Stomach (tissue), 9 donors: ENCODE data around the gene NYAP2. TPM values are rescaled to one million over a fixed set of nuclear protein-coding genes. Genes with fewer than 3 reads are reported as not detected.
A peak's percentile ranks its signal among the peaks of the same experiment; 100 is the strongest.

ENCODE experiments used
- DNase-seq, 2 donors: peaks; one replicate each; pipeline versions ENCODE4 v3.0.0 to v3.0.0-alpha.2; 2013 to 2019
- H3K27ac ChIP-seq, 5 donors: fragments of 200-600 bp in 4 of 5; sonication (generic) in 4 of 5; one replicate each; pipeline ENCODE4 v1.5.1; 2013 to 2019; ENCODE audit warnings: mild to moderate bottlenecking in 1 of 5, moderate library complexity in 1 of 5
- H3K27me3 ChIP-seq, 3 donors: fragments of 200-600 bp; sonication (generic); one replicate each; pipeline ENCODE4 v1.5.1; 2017 to 2019; ENCODE audit warnings: mixed run types in 1 of 3
- H3K36me3 ChIP-seq, 4 donors: fragments of 200-600 bp; sonication (generic); 1 replicate in 3 of 4; 2 replicates in 1 of 4; pipeline ENCODE4 v1.5.1; 2016 to 2019
- H3K4me1 ChIP-seq, 4 donors: fragments of 200-600 bp; sonication (generic); one replicate each; pipeline ENCODE4 v1.5.1; 2016 to 2019
- H3K4me3 ChIP-seq, 4 donors: fragments of 200-600 bp; sonication (generic) in 3 of 4; one replicate each; pipeline ENCODE4 v1.5.1; 2016 to 2019; ENCODE audit warnings: mild to moderate bottlenecking in 1 of 4
- H3K9me3 ChIP-seq, 4 donors: fragments of 200-600 bp; sonication (generic); one replicate each; pipeline ENCODE4 v1.5.1; 2016 to 2019
- CTCF ChIP-seq, 7 experiments: fragments of 450-650 bp in 4 of 7; fragments of 200-600 bp in 3 of 7; sonication (generic) in 3 of 7; IDR thresholded peaks; one replicate each; pipeline ENCODE4 v1.5.1; 2016 to 2019; ENCODE audit warnings: antibody characterized with exemption in 7 of 7, control low read depth in 2 of 7, mild to moderate bottlenecking in 1 of 7
- EP300 ChIP-seq: sonication (generic); formaldehyde crosslinking; IDR thresholded peaks from one replicate; pipeline ENCODE4 v1.6.1; 2017; ENCODE audit warnings: antibody characterized with exemption
- POLR2A ChIP-seq, 4 donors: fragments of 450-650 bp; IDR thresholded peaks; one replicate each; pipeline ENCODE4 v1.6.1; 2016; ENCODE audit warnings: antibody characterized with exemption in 4 of 4, control low read depth in 2 of 4, mild to moderate bottlenecking in 1 of 4, moderate library complexity in 1 of 4
- POLR2AphosphoS5 ChIP-seq, 3 donors: sonication (generic); formaldehyde crosslinking; IDR thresholded peaks; one replicate each; pipeline ENCODE4 v1.6.1; 2016; ENCODE audit warnings: antibody characterized with exemption in 3 of 3
- WGBS, 5 donors: extraction: QIAGEN DNeasy Blood & Tissue Kit in 3 of 5; methylation state at CpG; one replicate each; pipeline versions ENCODE4 v1.1.5 to v1.1.7; 2013 to 2018; 5-methylcytosine and 5-hydroxymethylcytosine counted together
- intact Hi-C: fragments of 100-400 bp; cut with DNase I; formaldehyde crosslinking; loops from one replicate; pipeline ENCODE4 v1.15.1; 2023; ENCODE audit warnings: low total_unique reads
- polyA plus RNA-seq, 3 donors: library from polyadenylated mRNA; stranded (reverse); fragments of 200-250 nt; gene quantifications; one replicate each; pipeline ENCODE4 v1.2.3, GENCODE V29; 2013
- total RNA-seq, 5 donors: library from RNA; depleted of rRNA; stranded (reverse); fragments of >200 nt; gene quantifications; one replicate each; pipeline versions ENCODE4 v1.1.0 to v1.2.3, GENCODE V29; 2014 to 2016
- donor health status: healthy with polysubstance abuse.
- donor health status: Bipolar disorder and iron deficiency.
- donor health status: healthy.

Gene NYAP2
- total and polyA plus RNA-seq, 8 donors = under 0.01 to 0.18 (median 0.03) TPM; not detected in 5

- 72 to 80% (median 78%) methylated on average over 10 of the region's 10 CpGs for WGBS, 5 donors
- Histone ChIP-seq H3K27ac (no peak overlapping the region), H3K9me3 (no peaks in the 10 kb centered on the region), H3K27me3 (no peaks in the 10 kb centered on the region), H3K4me3 (peak overlapping the region in 2 of 4 donors; percentile 12 to 23), H3K36me3 (no peaks in the 10 kb centered on the region), H3K4me1 (peaks cover 0 to 9% (median 3%) of the 10 kb centered on the region in 4 donors)
- TF ChIP-seq CTCF (IDR thresholded peaks at IDR 0.05) = no peak
- no peak for TF ChIP-seq POLR2AphosphoS5 (IDR thresholded peaks at IDR 0.05)
- no peak for TF ChIP-seq POLR2A (IDR thresholded peaks at IDR 0.05)
- TF ChIP-seq EP300 = no peak
- intact Hi-C loops = no loop called here
- no peak for DNase-seq
These were observed 65.0 kb downstream of the NYAP2 start for GRCh38 chr2:225464346-225465025.

GRCh38 chr2:225465827-225466226 is 66.3 kb downstream of the NYAP2 start:
- Histone ChIP-seq H3K4me3 (no peak overlapping the region), H3K36me3 (no peaks in the 10 kb centered on the region), H3K27me3 (no peaks in the 10 kb centered on the region), H3K27ac (no peak overlapping the region), H3K9me3 (no peaks in the 10 kb centered on the region), H3K4me1 (peaks cover 2 to 9% (median 8%) of the 10 kb centered on the region in 4 donors)
- TF ChIP-seq POLR2AphosphoS5 (IDR thresholded peaks at IDR 0.05) = no peak
- no peak for TF ChIP-seq POLR2A (IDR thresholded peaks at IDR 0.05)
- no peak for TF ChIP-seq EP300
- no peak for TF ChIP-seq CTCF (IDR thresholded peaks at IDR 0.05)
- no peak for DNase-seq
- WGBS, 5 donors = 90 to 96% (median 94%) methylated on average over 4 of the region's 4 CpGs
- intact Hi-C loops = no loop called here

DNA sequence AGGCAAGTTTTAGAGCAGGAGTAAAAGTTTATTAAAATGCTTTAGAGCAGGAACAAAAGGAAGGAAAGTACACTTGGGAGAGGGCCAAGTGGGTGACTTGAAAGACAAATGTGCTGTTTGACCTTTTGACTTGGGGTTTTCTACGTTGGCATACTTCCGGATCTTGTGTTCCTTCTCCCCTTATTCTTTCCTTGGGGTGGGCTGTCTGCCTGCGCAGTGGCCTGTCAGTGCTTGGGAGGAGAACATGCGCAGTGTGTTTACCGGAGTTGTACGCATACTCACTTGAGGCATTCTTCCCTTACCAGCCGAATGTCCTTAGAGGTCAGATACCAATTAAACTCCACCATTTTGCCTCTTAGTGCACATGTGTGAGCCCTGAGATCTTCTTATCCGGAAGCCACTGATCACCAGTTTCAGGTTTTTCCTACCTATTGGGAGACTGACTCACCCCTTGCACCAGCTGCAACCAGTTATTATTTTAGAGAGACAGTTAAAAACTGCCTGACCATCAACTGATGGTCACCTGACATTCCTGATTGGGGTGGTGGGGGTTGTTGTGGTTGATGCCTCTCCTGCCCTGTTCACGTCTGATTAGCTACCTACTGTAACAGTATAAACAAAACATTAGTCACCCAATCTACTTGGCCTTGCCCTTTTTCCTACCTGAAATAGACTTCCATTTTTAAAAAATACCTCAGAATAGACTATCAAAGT is 67.5 kb downstream of the NYAP2 start:
- Histone ChIP-seq H3K27me3 (no peaks in the 10 kb centered on the region), H3K27ac (no peak overlapping the region), H3K4me3 (no peak overlapping the region), H3K36me3 (no peaks in the 10 kb centered on the region), H3K4me1 (peaks cover 11 to 17% (median 12%) of the 10 kb centered on the region in 4 donors), H3K9me3 (no peaks in the 10 kb centered on the region)
- 60 to 69% (median 62%) methylated on average over 9 of the region's 9 CpGs for WGBS, 5 donors
- intact Hi-C loops = no loop called here
- TF ChIP-seq POLR2AphosphoS5 (IDR thresholded peaks at IDR 0.05) (no peak), CTCF (IDR thresholded peaks at IDR 0.05) (no peak), POLR2A (IDR thresholded peaks at IDR 0.05) (no peak), EP300 (no peak)
- DNase-seq = peak in 1 of 2 donors; percentile 53

DNA sequence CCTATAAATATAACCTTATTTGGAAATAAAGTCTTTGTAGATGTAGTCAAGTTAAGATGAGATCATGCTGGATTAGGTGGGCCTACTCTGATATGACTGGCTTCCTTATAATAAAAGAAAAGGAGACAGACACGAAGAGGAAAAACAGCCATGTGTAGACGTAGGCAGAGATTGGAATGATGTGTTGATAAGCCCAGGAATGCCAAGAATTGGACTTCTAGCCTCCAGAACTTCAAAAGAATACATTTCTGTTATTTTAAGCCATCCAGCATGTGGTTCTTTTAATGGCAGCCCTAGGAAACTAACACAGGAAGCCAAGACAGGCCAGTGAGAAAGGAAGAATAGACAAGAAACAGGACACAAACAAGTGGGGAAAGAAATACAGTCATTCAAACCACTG is 68.6 kb downstream of the NYAP2 start:
- Histone ChIP-seq H3K4me3 (no peak overlapping the region), H3K27me3 (no peaks in the 10 kb centered on the region), H3K9me3 (no peaks in the 10 kb centered on the region), H3K36me3 (no peaks in the 10 kb centered on the region), H3K27ac (no peak overlapping the region), H3K4me1 (peaks cover 11 to 19% (median 13%) of the 10 kb centered on the region in 4 donors)
- DNase-seq = no peak
- TF ChIP-seq POLR2AphosphoS5 (IDR thresholded peaks at IDR 0.05) (no peak), CTCF (IDR thresholded peaks at IDR 0.05) (no peak), EP300 (no peak), POLR2A (IDR thresholded peaks at IDR 0.05) (no peak)
- intact Hi-C loops = no loop called here
- 33 to 56% (median 46%) methylated on average over 2 of the region's 2 CpGs for WGBS, 5 donors
